H9 (cell line): Measurements from ENCODE around the gene PODXL2. TPM values are rescaled to one million over a fixed set of nuclear protein-coding genes. Genes with fewer than 3 reads are reported as not detected.

Source experiments
- DNase-seq: peaks from one replicate; pipeline ENCODE4 v3.0.0-alpha.2; 2017
- H2AFZ ChIP-seq: one replicate; pipeline ENCODE4 v1.6.1; 2013; ENCODE audit warnings: mild to moderate bottlenecking, low read length, control low read depth, moderate library complexity
- H2AK5ac ChIP-seq: 2 replicates; pipeline ENCODE4 v1.6.1; 2013; ENCODE audit warnings: low read length, control low read depth, mixed read lengths; ENCODE audit not compliant: insufficient read length
- H2BK120ac ChIP-seq: one replicate; pipeline ENCODE4 v1.6.1; 2013; ENCODE audit warnings: low read depth, mild to moderate bottlenecking, low read length, control low read depth, inconsistent platforms; ENCODE audit not compliant: poor library complexity, severe bottlenecking
- H2BK12ac ChIP-seq: 2 replicates; pipeline ENCODE4 v1.6.1; 2013; ENCODE audit warnings: low read length, control low read depth, mixed read lengths, low read depth; ENCODE audit not compliant: insufficient read length
- H2BK15ac ChIP-seq: 2 replicates; pipeline ENCODE4 v1.6.1; 2013; ENCODE audit warnings: low read depth, low read length, control low read depth
- H2BK20ac ChIP-seq: one replicate; pipeline ENCODE4 v1.6.1; 2013; ENCODE audit warnings: low read depth, mild to moderate bottlenecking, low read length, control low read depth, inconsistent platforms; ENCODE audit not compliant: poor library complexity, severe bottlenecking
- H2BK5ac ChIP-seq: 2 replicates; pipeline ENCODE4 v1.6.1; 2013; ENCODE audit warnings: low read length, control low read depth, mixed read lengths; ENCODE audit not compliant: insufficient read length
- H3K14ac ChIP-seq: 2 replicates; pipeline ENCODE4 v1.6.1; 2013; ENCODE audit warnings: low read length, control low read depth; ENCODE audit not compliant: insufficient read depth
- H3K18ac ChIP-seq: 2 replicates; pipeline ENCODE4 v1.6.1; 2013; ENCODE audit warnings: low read depth, mild to moderate bottlenecking, mixed read lengths, low read length, control low read depth; ENCODE audit not compliant: insufficient read length
- H3K23ac ChIP-seq: 2 replicates; pipeline ENCODE4 v1.6.1; 2013; ENCODE audit warnings: low read length, control low read depth, mixed read lengths, low read depth; ENCODE audit not compliant: insufficient read length
- H3K23me2 ChIP-seq: 2 replicates; pipeline ENCODE4 v1.6.1; 2013; ENCODE audit warnings: low read depth, mild to moderate bottlenecking, mixed read lengths, low read length, control low read depth; ENCODE audit not compliant: insufficient read length, poor library complexity, severe bottlenecking
- H3K27ac ChIP-seq: 2 replicates; pipeline ENCODE4 v1.5.1; 2013; ENCODE audit warnings: low read length, control low read depth, mixed read lengths, low read depth; ENCODE audit not compliant: insufficient read length
- H3K27me3 ChIP-seq: 2 replicates; pipeline ENCODE4 v1.6.1; 2013; ENCODE audit warnings: low read length, control low read depth, inconsistent platforms; ENCODE audit not compliant: insufficient read depth
- H3K4ac ChIP-seq: 2 replicates; pipeline ENCODE4 v1.6.1; 2013; ENCODE audit warnings: low read depth, mild to moderate bottlenecking, control low read depth, inconsistent platforms, low read length, moderate library complexity
- H3K4me1 ChIP-seq: 2 replicates; pipeline ENCODE4 v1.6.1; 2013; ENCODE audit warnings: low read length, control low read depth, inconsistent platforms; ENCODE audit not compliant: insufficient read depth
- H3K4me2 ChIP-seq: 2 replicates; pipeline ENCODE4 v1.6.1; 2013; ENCODE audit warnings: low read length, control low read depth, mixed read lengths; ENCODE audit not compliant: insufficient read length, insufficient read depth
- H3K56ac ChIP-seq: 2 replicates; pipeline ENCODE4 v1.6.1; 2013; ENCODE audit warnings: low read depth, mild to moderate bottlenecking, mixed read lengths, low read length, control low read depth; ENCODE audit not compliant: insufficient read length
- H3K79me1 ChIP-seq: 2 replicates; pipeline ENCODE4 v1.6.1; 2013; ENCODE audit warnings: low read depth, mild to moderate bottlenecking, moderate library complexity, low read length, control low read depth, inconsistent platforms; ENCODE audit not compliant: insufficient read depth, poor library complexity, severe bottlenecking
- H3K79me2 ChIP-seq: 2 replicates; pipeline ENCODE4 v1.6.1; 2013; ENCODE audit warnings: low read length, control low read depth, inconsistent platforms; ENCODE audit not compliant: insufficient read depth
- H3K9ac ChIP-seq: 2 replicates; pipeline ENCODE4 v1.6.1; 2013; ENCODE audit warnings: low read length, control low read depth, mixed read lengths; ENCODE audit not compliant: insufficient read length; ENCODE audit errors: extremely low read depth
- H3K9me3 ChIP-seq: one replicate; pipeline ENCODE4 v1.6.1; 2013; ENCODE audit warnings: low read depth, low read length, inconsistent platforms; ENCODE audit not compliant: control insufficient read depth
- H3T11ph ChIP-seq: one replicate; pipeline ENCODE4 v1.6.1; 2013; ENCODE audit warnings: mild to moderate bottlenecking, low read length, control low read depth, inconsistent platforms
- H4K20me1 ChIP-seq: one replicate; pipeline ENCODE4 v1.6.1; 2013; ENCODE audit not compliant: control insufficient read depth, insufficient read length, insufficient read depth
- H4K5ac ChIP-seq: 2 replicates; pipeline ENCODE4 v1.6.1; 2013; ENCODE audit warnings: low read depth, mild to moderate bottlenecking, mixed read lengths, low read length, control low read depth; ENCODE audit not compliant: insufficient read length
- H4K8ac ChIP-seq: replicated peaks from 2 replicates; pipeline ENCODE4 v1.6.1; 2013; ENCODE audit warnings: low read length, control low read depth, mixed read lengths, low read depth; ENCODE audit not compliant: insufficient read length
- H4K91ac ChIP-seq: 2 replicates; pipeline ENCODE4 v1.6.1; 2013; ENCODE audit warnings: low read depth, mild to moderate bottlenecking, moderate library complexity, mixed read lengths, low read length, control low read depth; ENCODE audit not compliant: insufficient read length
- H3K27ac Mint-ChIP-seq, 3 experiments: 2 replicates in 2 of 3; 3 replicates in 1 of 3; pipeline ENCODE4 v1.8.0; 2020 to 2021; ENCODE audit warnings: mixed read lengths in 3 of 3, mild to moderate bottlenecking in 1 of 3, moderate library complexity in 1 of 3
- H3K27me3 Mint-ChIP-seq: 2 replicates; pipeline ENCODE4 v1.8.0; 2021; ENCODE audit warnings: low read depth, mild to moderate bottlenecking, moderate library complexity, mixed read lengths
- H3K36me3 Mint-ChIP-seq, 3 experiments: 2 replicates in 2 of 3; 3 replicates in 1 of 3; pipeline ENCODE4 v1.8.0; 2020 to 2021; ENCODE audit warnings: low read depth in 3 of 3, mixed read lengths in 3 of 3; ENCODE audit not compliant: insufficient read depth in 1 of 3
- H3K4me1 Mint-ChIP-seq, 2 experiments: 2 replicates each; pipeline ENCODE4 v1.8.0; 2020; ENCODE audit warnings: mixed read lengths in 2 of 2
- H3K4me3 Mint-ChIP-seq, 2 experiments: 2 replicates in 1 of 2; 3 replicates in 1 of 2; pipeline ENCODE4 v1.8.0; 2020 to 2021; ENCODE audit warnings: mild to moderate bottlenecking in 2 of 2, mixed read lengths in 2 of 2, moderate library complexity in 1 of 2
- H3K9me3 Mint-ChIP-seq, 2 experiments: 2 replicates in 1 of 2; 3 replicates in 1 of 2; pipeline ENCODE4 v1.8.0; 2020; ENCODE audit warnings: mild to moderate bottlenecking in 2 of 2, mixed read lengths in 2 of 2, moderate library complexity in 1 of 2
- CTCF ChIP-seq: fragments of 200-600 bp; sonication (generic); conservative IDR thresholded peaks from 3 replicates; pipeline ENCODE4 v1.8.0; 2021; ENCODE audit warnings: antibody characterized with exemption, mild to moderate bottlenecking
- whole genome bisulfite sequencing: extraction: QIAGEN DNeasy Blood & Tissue Kit; methylation state at CpG from one replicate; pipeline ENCODE4 v1.1.7; 2013; ENCODE audit warnings: missing lambda C conversion rate, low lambda C conversion rate, mixed read lengths; ENCODE audit not compliant: insufficient read length; ENCODE audit errors: extremely low coverage; 5-methylcytosine and 5-hydroxymethylcytosine counted together
- total RNA-seq: library from RNA; stranded (reverse); gene quantifications from 2 replicates; pipeline ENCODE4 v1.2.1, GENCODE V29; 2021

PODXL2 gene
- total RNA-seq, 1 experiment from 2014 or later = 24.6 TPM

- Histone ChIP-seq H3K79me1 (no peaks in the 10 kb centered on the region), H3K23ac (no peak overlapping the region), H2BK12ac (no peak overlapping the region), H3K9me3 (no peaks in the 10 kb centered on the region), H2BK20ac (no peak overlapping the region), H2AK5ac (no peak overlapping the region), H3K9ac (no peak overlapping the region), H3K18ac (no peak overlapping the region), H2BK120ac (no peak overlapping the region), H3K27ac (no peak overlapping the region), H3K56ac (no peak overlapping the region), H2BK5ac (no peak overlapping the region), H3K23me2 (no peaks in the 10 kb centered on the region), H3K4ac (no peak overlapping the region), H3K14ac (no peak overlapping the region), H3K27me3 (no peaks in the 10 kb centered on the region), H3K4me1 (peaks cover 4% of the 10 kb centered on the region; the same call in 1 of the 2 replicates), H4K91ac (no peak overlapping the region), H2BK15ac (no peak overlapping the region), H4K8ac (no peak overlapping the region), H4K20me1 (no peaks in the 10 kb centered on the region), H2AFZ (no peak overlapping the region), H3K79me2 (no peaks in the 10 kb centered on the region), H3K4me2 (no peak overlapping the region), H4K5ac (no peak overlapping the region), H3T11ph (no peak overlapping the region)
- Mint-ChIP-seq H3K9me3 (no peaks in the 10 kb centered on the region), H3K27ac (no peak overlapping the region), H3K36me3 (no peaks in the 10 kb centered on the region), H3K4me3 (no peak overlapping the region), H3K4me1 (peaks cover 24 to 35% of the 10 kb centered on the region in 2 experiments), H3K27me3 (peaks cover 24% of the 10 kb centered on the region)
- DNase-seq = no peak
- no CpG with 5 or more reads among the region's 9 CpGs for WGBS
- no peak for TF ChIP-seq CTCF
Measured at GRCh38 chr3:127712881-127713771, 84.1 kb downstream of the PODXL2 start.
